Astrocyte of the cerebellum (primary cell): ENCODE data around the gene NXPE3.

Experiments
- DNase-seq: peaks from one replicate; pipeline ENCODE4 v3.0.0-alpha.2; 2011; ENCODE audit warnings: low read depth
- H3K4me3 ChIP-seq: 2 replicates; pipeline ENCODE4 v1.5.1; 2011; ENCODE audit warnings: mild to moderate bottlenecking, low read depth, low read length, moderate library complexity
- CTCF ChIP-seq: IDR thresholded peaks from 2 replicates; pipeline ENCODE4 v1.5.1; 2012; ENCODE audit warnings: low read length, low read depth, moderate library complexity, mild to moderate bottlenecking; ENCODE audit errors: missing control alignments
- in situ Hi-C: cut with HindIII; loops from 2 replicates; pipeline ENCODE4 v1.10.0; 2017; ENCODE audit warnings: low sequenced_read_pairs

NXPE3 gene

GRCh38 chr3:101865751-101866509, 86.9 kb downstream of the NXPE3 start:
- DNase-seq: no peak
- no peak overlapping the region for H3K4me3 ChIP-seq
- TF ChIP-seq CTCF: no peak
- in situ Hi-C loops: no loop called here

- in situ Hi-C loops: no loop called here
- TF ChIP-seq CTCF: no peak
- DNase-seq: no peak
- no peak overlapping the region for H3K4me3 ChIP-seq
These were observed 88.5 kb downstream of the NXPE3 start for GRCh38 chr3:101867511-101867910.

GRCh38 chr3:101867996-101868395, 89.0 kb downstream of the NXPE3 start:
- no peak for TF ChIP-seq CTCF
- DNase-seq: no peak
- in situ Hi-C loops: no loop called here
- no peak overlapping the region for H3K4me3 ChIP-seq

GRCh38 chr3:101868534-101869464, 89.8 kb downstream of the NXPE3 start:
- in situ Hi-C loops: no loop called here
- DNase-seq: peak; percentile 74
- no peak for TF ChIP-seq CTCF
- H3K4me3 ChIP-seq: no peak overlapping the region

- H3K4me3 ChIP-seq: no peak overlapping the region
- no peak for DNase-seq
- no peak for TF ChIP-seq CTCF
- in situ Hi-C loops: no loop called here
These were observed 91.1 kb downstream of the NXPE3 start for GRCh38 chr3:101870138-101870537.

- no peak overlapping the region for H3K4me3 ChIP-seq
- in situ Hi-C loops: no loop called here
- DNase-seq: no peak
- no peak for TF ChIP-seq CTCF
These were observed 94.6 kb downstream of the NXPE3 start for GRCh38 chr3:101873619-101874018.
